NCI-H524 treated with DMSO at 0.1 percent for 48 hours (cell line): ENCODE results near the gene SERPINB11.
"Not testable (repeated sequence)": the region's sequence is repeated elsewhere in the genome, so short reads cannot be mapped to it uniquely, and the experiment has no call there.

Experiments
- DNase-seq: peaks from one replicate; lab custom pipeline; 2025; lab: John Stamatoyannopoulos, UW

SERPINB11 gene

DNA sequence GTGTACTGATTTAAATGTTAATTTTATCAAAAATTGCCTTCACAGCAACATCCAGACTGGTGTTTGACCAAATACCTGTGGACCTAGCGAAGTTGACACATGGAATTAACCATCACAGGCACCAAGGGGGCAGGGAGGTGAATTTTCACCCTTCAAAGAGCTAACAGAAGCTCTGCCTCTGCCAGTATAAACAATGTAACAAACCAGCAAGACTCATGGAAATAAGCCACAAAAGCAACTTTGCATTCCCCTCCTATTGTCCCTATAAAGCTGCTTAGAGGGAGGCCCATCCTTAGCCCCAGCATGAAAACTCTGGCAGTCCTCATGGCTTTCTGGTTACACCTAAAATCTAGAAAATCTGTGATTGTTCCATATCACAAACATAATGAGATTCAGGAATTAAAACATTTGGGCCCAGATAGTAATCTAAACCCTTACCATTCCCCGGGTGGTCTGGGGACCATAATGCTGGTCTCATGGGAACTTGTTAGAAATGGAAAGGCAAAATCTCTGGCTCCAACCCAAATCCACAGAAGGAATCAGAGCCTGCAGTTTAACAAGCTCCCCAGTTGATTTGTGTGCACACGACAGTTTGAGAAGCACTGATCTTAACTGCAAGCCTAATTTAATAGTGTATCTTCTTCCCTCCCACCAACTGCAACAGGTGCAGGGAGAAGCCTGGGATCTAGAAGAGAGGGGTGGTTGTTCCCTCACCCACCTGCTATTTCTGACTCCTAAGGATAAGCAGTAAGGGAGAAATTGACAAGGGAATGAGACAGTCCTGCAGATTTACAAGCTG lies 23.1 kb downstream of the SERPINB11 start:
- DNase-seq: no peak

DNA sequence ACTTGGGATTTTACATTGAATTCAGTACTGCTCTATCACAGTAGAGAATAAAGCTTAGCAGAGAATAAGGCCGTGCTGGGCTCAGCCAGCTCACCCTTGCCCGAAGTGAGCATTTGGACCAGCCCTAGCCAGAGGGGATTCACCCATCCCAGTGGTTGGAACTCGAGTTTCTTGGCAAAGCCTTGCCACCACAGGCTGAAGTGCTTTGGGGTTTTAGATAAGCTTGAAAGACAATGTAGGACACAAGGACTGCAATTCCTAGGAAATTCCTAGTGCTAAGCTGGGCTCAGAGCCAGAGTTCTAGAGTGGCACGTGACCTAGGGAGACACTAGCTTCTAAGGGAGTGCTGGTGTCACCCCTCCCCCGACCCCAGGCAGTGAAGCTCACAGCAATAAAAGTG lies 28.0 kb downstream of the SERPINB11 start:
- DNase-seq: no peak

DNA sequence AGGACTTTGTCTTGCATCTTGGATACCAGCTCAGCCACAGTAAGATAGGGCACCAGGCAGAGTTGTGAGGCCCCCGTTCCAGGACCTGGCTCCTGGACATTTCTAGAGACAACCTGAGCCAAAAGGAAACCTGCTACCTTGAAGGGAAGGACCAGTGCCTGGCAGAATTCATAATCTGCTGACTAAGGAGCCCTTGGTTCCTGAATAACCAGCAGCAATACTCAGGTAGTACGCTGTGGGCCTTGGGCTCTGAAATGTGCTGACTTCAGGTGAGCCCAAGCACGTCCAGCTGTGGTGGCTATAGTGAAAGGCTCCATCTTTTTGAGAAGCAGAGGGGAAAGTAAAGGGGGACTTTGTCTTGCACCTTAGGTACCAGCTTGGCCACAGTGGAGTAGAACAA lies 28.5 kb downstream of the SERPINB11 start:
- DNase-seq: no peak

DNA sequence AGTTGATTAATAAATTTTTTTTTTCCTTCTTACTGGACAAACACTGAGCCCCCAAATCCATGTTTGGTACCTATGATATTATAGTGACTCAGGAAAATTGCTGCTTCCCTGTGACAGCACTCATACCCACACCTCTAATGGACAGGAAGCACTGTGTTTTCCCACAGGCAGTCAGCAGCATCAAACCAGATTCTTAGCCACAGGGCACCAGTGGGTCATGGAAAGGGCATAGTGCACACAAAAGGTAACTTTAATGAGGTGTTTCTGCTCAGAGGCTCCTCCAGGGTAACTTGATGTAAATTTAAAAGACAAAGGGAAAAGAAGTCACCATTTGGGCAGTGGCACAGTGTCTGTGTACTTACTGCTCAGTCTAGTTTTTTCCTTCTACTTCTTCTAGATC lies 34.1 kb downstream of the SERPINB11 start:
- no peak for DNase-seq

DNA sequence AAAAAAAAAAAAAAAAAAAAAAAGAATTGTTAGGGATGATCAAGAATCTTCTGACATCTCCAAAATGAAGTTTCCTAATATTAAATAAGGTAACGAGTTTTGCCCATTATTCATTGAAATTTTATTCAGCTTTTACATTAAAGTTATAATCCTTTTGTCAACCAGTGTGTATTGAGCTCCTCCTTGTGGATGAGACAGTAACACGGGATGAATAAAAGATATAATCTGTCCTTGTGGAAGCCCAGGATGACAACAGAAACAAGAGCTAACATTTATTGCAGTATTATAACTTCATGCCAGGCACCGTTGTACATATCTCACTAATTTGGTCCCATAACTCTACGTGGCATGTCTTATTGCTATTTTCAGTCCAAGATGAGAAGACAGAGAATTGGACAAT lies 39.0 kb downstream of the SERPINB11 start:
- no peak for DNase-seq

DNA sequence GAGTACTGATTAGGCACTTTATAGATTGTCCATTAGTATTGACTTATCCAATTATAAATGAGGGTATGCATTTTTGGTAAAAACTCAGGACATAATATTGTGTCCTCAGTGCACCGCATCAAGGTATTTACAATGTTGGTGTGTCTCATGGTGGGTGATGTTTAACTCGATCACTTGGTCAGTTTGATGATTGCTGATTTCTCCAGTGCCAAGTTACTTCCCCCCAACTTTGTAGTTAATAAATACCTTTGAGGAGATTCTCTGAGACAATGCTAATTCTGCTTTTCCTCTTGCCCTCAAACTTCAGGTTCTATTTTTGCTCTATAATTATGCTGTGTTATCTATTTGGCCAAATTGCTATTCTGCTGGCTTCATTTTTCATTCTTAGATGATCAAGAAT lies 44.2 kb downstream of the SERPINB11 start:
- DNase-seq: no peak

DNA sequence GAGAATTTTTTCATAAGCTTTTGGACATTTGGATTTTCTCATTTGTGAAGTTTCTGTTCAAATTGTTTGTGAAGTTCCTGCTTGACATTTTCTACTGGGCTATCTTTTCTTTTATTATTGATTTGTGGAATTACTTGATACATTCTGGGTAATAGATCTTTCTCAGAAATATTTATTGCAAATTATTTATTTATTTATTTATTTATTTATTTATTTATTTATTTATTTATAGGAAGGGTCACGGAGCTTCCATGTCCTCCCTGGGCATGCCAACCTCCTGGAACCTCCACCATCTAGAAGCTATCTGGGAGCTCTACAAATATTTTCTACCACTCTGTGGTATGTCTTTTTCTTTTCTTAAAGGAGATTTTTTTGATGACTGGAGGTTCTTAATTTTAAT lies 46.7 kb downstream of the SERPINB11 start:
- DNase-seq: no peak

DNA sequence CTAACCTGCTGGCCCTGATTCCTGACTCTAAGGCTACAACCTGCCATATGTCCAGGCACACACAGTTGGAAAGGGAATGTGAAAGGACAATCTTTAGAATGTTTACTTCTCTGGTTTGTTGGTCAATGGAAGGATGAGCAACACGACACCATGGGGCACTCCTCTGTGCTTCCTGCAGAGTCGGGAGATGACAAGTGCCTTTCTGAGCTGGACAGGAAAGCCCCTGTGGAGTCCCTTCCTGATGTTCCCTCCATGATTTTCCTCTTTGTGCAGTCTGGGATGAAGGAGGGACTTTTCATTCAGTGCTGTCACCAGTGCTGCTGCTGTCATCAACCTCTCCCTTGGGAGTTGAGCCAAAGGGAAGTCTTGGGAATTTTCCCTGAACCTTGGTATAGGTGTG lies 49.9 kb downstream of the SERPINB11 start:
- no peak for DNase-seq

DNA sequence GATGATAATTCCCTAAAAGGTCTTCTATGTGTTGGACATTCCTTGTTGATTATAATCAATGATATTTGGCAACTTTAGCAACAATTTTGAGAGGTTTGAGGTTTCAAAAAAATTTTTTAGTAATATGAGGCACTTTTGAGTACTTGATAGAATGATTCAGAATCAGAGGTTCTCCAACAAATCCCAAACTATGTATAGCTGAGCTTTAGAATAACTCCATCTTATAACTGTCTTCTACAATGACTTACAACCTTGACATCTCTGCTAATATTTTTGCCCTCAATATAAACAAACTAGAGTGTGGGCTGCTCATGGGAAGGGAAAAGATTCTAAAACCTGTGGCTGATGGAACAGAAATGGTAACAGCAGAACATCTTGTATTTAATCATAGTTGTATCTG lies 50.9 kb downstream of the SERPINB11 start:
- no peak for DNase-seq

DNA sequence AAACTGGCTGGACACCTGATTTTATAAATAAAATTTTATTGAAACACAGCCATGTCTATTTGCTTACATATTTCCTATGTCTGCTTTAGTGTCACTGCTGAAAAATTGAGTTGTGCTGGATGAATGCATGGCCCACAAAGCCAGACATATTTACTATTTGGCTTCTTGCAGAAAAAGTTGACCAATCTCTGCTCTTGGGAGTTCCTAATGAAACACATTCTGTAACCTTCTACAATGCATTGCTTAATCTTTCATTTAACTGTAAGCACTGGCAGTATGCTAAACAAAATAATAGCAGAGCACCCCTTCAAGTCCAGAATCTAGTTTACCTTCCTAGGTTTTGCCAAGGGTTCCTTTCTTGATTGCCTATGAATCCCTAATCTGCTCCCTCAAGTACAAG lies 54.8 kb downstream of the SERPINB11 start:
- DNase-seq: no peak

DNA sequence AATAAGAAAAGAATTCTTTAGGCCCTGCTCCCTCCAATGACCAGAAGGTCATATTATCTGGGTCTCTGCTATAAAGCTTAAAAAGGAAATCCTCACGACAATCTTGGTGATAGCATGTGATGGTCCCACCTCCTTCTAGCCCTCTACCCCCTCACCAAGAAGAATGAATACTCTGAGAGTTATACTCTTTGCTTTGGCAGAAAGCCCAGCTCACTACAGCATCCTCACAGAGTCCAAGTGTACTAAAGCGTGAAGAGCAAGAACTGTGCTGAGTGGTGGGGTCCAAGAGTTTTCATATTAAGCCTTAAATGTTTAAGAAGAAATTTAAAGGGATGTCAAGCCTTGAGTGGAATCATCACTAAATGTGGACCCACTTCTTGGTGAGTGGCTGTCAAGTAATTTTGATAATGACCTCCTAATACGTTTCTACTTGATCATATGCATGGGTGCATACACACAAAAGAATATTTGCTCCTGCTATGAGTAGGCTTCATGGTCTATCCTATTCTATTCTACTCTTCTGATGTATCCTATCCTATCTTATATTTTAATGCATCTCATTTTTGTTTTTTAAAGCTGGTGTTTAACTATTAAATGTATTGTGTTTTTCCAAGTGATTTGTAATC lies 56.0 kb downstream of the SERPINB11 start:
- no peak for DNase-seq

DNA sequence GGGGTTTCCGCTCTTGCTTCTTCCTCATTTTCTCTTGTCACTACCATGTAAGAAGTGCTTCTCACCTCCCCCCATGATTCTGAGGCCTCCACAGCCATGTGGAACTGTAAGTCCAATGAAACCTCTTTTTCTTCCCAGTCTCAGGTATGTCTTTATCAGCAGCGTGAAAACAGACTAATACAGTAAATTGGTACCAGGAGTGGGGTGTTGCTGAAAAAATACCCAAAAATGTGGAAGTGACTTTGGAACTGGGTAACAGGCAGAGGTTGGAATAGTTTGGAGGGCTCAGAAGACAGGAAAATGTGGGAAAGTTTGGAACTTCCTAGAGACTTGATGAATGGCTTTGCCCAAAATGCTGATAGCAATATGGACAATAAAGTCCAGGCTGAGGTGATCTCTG lies 57.0 kb downstream of the SERPINB11 start:
- DNase-seq: not testable (repeated sequence)

DNA sequence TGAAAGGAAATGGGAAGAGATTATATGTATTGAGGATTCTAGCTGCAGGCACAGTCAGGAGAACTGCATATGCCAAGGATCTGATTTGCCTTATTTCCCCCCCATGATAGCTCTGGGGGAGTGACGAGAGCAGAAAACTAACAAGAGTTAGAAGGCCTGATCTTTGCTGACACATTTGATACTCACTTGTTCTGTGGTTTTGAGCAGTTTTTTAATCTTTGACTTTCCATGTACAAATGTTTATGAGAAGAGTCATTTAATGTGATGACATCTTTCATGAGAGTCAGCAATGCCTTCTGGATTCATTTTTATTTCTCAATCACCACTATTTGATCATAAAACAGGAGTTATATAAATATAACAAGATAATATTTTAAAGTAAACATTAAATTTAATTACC lies 59.8 kb downstream of the SERPINB11 start:
- DNase-seq: no peak

DNA sequence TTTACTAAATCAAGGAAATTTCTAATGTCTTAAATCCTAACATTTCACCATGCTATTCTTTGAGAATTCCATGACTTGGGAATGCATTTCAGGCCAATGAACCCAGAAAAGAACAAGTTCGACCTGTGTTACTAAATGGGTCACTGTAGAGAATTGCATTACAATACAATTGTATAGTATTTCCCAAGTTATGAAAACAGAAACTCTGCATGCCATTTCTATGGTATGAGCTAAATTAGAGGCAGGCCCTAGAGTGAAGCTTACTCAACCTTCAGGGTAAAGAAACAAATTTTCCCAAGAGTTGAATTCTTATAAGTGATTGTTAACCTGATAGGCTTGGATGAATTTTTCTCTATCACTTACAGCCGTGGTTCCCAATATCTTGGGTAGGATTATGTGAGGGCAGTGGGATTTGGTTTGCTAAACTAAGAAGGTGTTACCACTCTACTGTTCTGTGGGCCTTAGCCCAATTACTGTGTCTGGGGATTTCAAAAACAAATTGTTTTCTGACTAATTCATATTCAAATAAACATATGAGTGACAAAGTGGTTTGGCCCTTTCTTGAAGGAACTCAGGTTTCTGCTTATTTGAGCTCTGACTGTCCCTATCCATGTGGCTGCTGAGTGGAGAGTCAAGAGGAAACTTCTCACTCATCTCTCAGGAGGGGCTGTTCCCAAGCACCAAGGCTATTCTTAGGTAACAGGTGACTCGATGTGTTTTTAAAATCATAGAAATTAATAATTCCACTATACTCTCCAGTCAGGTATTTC lies 61.3 kb downstream of the SERPINB11 start:
- DNase-seq: no peak

DNA sequence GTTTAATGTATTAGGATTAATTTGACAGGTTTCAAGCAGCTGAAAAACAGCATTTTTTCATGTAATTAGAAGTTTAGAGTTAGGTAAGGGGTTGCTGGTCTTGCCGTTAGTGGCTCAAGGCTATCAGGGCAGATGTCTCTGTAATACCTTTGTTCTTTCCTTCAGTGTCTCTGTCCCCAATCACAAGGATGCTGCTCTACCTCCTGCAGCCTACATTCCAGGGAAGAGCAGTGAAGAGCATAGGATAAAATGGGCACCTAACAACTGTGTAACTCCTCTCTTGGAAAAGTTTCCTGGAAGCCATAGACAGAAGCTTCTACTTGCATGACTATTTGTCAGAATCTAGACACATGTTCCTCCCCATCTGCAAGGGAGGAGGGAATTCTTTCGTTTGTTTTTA lies 63.1 kb downstream of the SERPINB11 start:
- DNase-seq: no peak
